ENCODE measurements around the gene SLC1A7.

DNA sequence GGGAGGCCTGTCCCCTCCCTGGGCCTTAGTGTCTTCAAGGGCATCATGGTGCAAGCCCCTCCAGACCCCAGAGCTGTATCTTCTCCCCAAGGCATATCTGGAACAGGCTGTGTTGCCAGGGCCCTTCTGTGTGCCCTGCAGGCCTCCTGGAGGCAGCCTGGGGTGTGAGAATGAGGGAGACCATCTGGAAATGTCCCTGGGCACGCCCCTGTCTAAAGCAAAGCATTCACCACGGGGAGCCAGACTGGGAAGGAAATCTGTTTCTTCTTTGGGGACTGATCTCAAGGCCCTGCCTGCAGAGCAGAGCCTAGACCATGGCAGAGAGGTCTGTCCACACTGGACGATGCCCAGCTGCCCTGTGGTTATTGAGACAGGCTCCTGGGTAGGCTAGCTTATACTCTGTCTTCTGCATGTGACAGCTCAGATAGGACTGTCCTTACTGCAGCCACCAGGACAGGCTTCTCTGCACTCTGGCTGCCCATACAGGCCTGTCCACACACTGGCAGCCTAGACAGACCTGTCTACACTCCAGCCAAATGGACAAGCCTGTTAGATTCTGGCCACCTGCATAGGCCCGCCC, 55.9 kb downstream of the SLC1A7 start:
- TF ChIP-seq, protein P1, sequence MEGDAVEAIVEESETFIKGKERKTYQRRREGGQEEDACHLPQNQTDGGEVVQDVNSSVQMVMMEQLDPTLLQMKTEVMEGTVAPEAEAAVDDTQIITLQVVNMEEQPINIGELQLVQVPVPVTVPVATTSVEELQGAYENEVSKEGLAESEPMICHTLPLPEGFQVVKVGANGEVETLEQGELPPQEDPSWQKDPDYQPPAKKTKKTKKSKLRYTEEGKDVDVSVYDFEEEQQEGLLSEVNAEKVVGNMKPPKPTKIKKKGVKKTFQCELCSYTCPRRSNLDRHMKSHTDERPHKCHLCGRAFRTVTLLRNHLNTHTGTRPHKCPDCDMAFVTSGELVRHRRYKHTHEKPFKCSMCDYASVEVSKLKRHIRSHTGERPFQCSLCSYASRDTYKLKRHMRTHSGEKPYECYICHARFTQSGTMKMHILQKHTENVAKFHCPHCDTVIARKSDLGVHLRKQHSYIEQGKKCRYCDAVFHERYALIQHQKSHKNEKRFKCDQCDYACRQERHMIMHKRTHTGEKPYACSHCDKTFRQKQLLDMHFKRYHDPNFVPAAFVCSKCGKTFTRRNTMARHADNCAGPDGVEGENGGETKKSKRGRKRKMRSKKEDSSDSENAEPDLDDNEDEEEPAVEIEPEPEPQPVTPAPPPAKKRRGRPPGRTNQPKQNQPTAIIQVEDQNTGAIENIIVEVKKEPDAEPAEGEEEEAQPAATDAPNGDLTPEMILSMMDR (IDR thresholded peaks at IDR 0.05; ENCODE audit: low read depth, low read length, poor library complexity, severe bottlenecking) = no peak
- no peak for TF ChIP-seq EZH2phosphoT487 (IDR thresholded peaks at IDR 0.05; ENCODE audit: borderline replicate concordance, low read length)
